IPS DF 19.7 (cell line): ENCODE data around the gene GPC6.

Experiments
- DNase-seq: peaks from one replicate; pipeline ENCODE4 v3.0.0-alpha.2; 2013; ENCODE audit warnings: low read depth, low spot score

Gene GPC6

GRCh38 chr13:93915269-93915809 is 688.7 kb downstream of the GPC6 start:
- DNase-seq: no peak

GRCh38 chr13:93922063-93922855 is 695.7 kb downstream of the GPC6 start:
- DNase-seq: no peak

GRCh38 chr13:93925990-93926389 is 699.4 kb downstream of the GPC6 start:
- no peak for DNase-seq

GRCh38 chr13:93926425-93926824 is 699.8 kb downstream of the GPC6 start:
- no peak for DNase-seq

- DNase-seq: no peak
Observed at GRCh38 chr13:93927431-93927830, 700.8 kb downstream of the GPC6 start.

- no peak for DNase-seq
Observed at GRCh38 chr13:93932901-93933300, 706.3 kb downstream of the GPC6 start.

- no peak for DNase-seq
Observed at GRCh38 chr13:93936901-93937300, 710.3 kb downstream of the GPC6 start.

- no peak for DNase-seq
Observed at GRCh38 chr13:93941444-93941843, 714.8 kb downstream of the GPC6 start.

GRCh38 chr13:93942016-93942415 is 715.4 kb downstream of the GPC6 start:
- DNase-seq: no peak

- DNase-seq: no peak
Observed at GRCh38 chr13:93945621-93946020, 719.0 kb downstream of the GPC6 start.

- DNase-seq: no peak
Observed at GRCh38 chr13:93946994-93947393, 720.4 kb downstream of the GPC6 start.

GRCh38 chr13:93947651-93948050 is 721.0 kb downstream of the GPC6 start:
- DNase-seq: no peak

GRCh38 chr13:93948162-93948922 is 721.7 kb downstream of the GPC6 start:
- DNase-seq: no peak

- no peak for DNase-seq
Observed at GRCh38 chr13:93951108-93951507, 724.5 kb downstream of the GPC6 start.

- DNase-seq: no peak
Observed at GRCh38 chr13:93951951-93952350, 725.3 kb downstream of the GPC6 start.

GRCh38 chr13:93953841-93954240 is 727.2 kb downstream of the GPC6 start:
- DNase-seq: no peak

- no peak for DNase-seq
Observed at GRCh38 chr13:93955904-93956303, 729.3 kb downstream of the GPC6 start.

- no peak for DNase-seq
Observed at GRCh38 chr13:93956426-93956825, 729.8 kb downstream of the GPC6 start.

GRCh38 chr13:93957371-93957770 is 730.8 kb downstream of the GPC6 start:
- DNase-seq: no peak

- no peak for DNase-seq
Observed at GRCh38 chr13:93959796-93960533, 733.4 kb downstream of the GPC6 start.

GRCh38 chr13:93963266-93964145 is 736.9 kb downstream of the GPC6 start:
- no peak for DNase-seq
